Stimulated activated CD8-positive, alpha-beta memory T cell treated with anti-CD3 and anti-CD28 coated beads, Interleukin-15, amount 100 ng/mL, for 4 hours (primary cell): ENCODE data around the gene NUDT1.

Experiments used
- DNase-seq, 2 donors: peaks; one replicate each; pipeline ENCODE4 v3.0.0-alpha.2; 2020; ENCODE audit warnings: low read depth in 2 of 2

NUDT1 gene

DNA sequence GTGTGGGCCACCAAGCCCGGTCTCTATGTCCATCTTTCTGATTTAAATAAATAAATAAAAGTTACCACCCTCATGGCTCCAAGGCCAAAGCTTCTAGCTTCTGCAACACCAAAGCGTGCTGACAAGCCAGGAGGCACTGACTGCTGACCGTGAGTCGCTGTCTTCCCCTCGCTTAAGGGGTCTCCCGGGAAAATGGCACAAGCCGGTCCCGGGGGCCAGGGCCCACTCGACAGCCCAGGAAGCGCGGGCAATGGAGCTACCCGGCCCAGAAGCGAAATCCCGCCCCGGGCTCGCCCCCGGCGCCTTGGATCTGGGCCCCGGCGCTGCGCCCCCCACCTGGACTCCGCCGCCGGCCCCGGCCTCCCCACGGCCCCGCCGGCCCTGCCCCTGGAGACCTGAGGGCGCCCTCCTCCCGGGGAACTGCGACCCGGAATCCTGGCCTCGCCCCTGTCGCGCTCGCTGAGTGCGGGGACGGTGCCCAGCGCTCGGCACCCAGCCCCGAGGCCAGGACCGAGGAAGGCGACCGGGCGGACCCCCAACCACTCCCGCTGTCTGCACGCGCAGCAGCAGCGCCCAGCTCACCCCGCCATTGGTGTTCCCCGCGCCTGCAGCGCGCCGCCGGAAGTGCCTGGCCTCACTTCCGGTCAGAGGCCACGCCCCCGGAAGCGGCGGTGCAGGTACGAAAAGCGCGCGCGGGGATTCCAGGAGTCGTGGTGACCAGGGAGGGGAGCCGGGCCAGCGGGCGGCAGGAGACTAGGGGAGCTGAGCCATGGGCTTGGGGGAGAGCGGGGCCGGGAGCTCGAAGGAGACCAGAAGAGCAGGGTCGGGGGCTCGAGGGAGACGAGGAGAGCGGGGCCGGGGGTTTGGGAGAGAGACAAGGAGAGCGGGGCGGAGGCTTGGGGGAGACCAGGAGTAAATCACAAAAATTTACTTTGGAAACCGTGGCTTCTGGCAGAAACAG is at the start of gene NUDT1, which contains the start of gene MRM2:
TSS of gene NUDT1 (plus strand) at position 647 of the 961 bp plus-strand sequence. CDS start 2,349 bp downstream, outside the sequence.
TSS of gene MRM2 (minus strand) at position 626 of the 961 bp plus-strand sequence. CDS start at position 590, 36 bp downstream.
- peak; percentile 45 to 52 for DNase-seq

DNA sequence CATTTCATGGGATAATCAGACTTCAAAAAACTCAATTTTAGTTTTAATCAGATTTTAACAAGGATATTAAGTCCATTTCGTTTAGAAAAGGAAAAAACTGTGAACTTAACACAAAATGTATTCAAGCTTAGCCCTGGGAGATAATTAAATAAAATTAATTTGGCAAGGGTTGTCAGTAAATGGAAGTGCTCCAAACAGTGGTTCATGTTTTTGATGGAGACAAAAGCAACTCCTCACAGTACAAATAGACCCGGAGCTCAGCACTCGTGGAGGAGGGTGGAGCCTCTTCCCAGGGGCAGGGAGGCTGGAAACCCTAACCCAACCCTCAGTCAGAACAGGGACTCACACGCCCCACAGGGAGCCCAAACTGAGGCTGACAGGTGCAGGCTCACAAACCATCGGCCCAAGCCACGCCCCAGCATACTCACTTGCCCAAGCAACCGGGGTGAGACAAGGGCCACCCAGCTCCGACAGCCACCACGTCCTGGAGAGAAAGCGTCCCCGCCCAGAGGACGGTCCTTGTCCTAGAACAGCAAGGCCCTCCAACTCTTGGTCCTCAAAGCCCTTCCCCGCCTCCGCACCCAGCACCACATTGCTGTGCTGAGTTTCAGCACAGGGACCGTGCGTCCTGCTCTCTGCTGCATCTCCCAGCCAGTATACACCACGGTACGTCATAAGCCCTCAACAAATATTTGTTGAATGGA is 49.0 kb upstream of the NUDT1 start:
- DNase-seq, result no peak

DNA sequence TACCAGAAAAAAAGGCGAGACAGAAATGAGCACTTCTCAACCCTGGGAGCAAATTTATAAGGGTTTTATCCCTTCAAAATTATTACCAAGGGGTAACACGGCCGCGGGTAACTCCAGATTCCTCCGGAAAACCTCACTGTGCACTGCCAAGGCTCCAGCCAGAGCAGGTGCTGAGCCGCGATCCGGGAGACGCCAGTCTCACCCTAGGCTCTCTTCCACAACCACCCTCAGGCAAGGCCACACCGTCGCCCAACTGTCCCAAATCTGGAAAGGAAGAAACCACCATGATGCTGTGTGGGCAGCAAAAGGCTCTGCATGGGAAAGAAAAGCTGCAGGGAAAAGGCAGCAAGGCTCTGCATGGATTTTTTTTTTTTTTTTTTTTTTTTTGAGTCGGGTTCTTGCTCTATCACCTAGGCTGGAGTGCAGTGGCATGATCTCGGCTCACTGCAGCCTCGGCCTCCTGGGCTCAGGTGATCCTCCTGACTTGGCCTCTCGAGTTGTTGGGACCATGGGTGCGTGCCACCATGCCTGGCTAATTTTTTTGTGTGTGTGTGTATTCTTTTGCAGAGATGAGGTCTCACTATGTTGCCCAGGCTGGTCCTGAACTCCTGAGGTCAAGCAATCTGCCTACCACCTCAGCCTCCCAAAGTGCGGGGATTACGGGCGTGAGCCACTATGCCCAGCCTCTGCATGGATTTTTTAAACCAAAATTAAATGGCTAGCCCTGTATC is 48.3 kb upstream of the NUDT1 start:
- DNase-seq, result no peak

DNA sequence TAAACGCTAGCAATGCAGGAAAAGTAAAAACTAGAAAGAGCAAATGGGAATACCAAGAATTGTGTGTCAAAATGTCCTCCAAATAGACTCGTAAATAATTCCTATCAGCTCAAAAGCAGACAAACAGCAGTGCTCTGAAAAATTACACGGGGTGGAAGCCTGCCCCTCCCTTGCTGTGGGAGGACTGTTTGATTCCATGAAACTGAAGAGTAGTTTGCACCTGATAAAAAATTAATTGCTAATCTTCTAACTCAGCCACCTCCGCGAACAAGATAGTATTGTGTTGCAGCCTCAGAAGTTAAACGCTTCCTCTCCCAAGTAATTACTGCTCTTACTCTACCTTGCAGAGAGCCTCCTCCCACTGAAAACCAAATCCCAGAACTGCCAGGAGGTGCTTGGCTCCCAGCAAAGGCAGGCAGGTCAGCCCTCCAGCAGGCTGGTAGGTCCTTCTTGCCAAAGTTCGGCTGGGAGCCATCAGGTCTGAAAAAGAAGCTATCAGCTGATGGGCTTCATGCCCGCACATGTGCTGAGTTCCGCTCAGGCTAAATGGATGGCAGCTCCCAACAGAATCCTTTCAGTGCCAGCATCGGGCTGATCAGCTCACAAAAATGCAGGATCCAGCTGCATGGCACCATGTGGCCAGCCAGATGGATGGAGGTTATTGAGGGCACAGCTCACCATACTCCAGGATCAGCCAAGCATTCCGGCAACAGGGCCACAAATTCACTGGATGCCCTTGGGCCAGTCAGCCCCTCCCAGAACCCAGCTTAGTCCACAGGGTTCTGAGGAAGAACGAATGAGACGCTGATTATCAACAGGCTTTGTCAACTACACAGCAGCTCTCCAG is 46.4 kb upstream of the NUDT1 start:
- DNase-seq, result no peak

DNA sequence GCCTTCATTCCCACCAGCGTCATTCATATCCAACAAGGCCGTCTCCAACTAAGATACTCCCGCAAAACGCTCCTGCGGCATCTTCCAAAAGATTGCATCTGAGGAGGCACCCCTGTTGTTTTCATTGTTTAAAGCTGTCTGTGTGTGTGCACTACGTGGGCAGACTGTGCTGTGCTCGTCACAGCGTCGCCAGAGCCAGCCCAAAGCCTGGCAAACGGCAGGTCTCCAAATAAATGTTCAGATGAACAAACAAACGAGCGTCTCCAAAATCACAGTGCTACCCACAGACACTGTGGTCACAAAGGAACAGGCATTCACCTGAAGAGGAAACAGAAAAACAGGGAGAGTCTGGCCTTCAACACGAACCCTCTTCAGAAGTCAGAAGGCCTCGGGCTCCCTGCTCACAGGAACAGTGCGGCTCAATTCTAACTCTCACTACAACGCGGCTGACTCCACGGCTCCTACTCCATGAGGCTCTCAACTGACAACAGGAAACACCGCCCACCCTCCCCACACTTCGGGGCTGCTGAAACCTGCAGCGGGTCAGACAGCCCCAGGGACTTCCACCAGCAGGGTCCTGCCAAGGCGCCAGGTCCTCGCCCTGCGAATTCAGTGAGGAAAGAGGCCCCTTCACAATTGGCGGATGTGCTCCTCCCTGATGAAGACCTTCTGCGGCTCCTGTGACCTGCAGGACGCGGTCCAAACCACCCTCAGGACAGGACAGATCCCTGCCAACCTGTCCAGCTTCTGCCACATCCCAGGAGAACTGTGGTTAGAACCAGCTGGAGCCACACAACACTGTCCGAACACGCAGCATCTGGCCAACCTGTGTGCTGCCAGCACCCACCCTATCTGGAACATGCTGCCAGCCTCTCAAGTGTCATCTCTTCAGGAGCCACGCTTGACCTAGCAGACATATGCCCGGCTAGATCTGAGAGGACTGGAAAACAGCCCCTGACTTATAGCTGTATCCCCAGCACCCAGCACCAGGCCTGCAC is 45.3 kb upstream of the NUDT1 start:
- no peak for DNase-seq

DNA sequence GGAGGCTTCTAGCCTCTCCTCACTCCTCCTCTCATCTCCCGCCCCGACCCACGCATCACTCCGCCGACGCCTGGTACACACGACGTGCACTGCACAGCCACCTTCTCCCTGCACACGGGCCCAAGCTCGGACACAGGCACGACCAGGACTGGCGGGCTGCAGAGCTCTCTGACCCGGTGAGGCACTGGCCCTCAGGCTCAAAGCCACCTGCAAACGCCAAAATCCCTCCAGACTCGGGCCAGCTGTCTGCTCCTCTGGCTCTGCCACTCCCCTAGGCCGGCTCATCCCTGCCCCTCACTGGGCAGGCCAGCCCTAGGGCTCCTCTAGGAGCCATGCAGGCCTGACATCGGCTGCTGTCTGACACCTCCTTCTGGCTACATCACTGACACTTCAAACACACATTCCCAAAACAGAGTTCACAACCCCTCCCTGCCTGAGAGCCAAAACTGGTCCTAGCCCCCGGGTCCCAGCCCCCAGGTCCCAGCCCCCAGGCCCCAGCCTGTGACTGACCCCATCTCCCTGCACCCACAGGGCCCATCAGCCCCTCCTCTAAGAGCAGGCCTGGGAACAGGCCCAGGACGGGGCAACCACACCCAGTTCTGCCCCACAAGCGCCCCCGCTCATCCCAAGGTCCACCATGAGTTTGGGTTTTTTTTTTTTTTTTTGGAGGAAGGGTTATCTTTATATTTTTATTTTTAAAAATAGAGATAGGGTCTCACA is 44.4 kb upstream of the NUDT1 start:
- DNase-seq, result no peak

DNA sequence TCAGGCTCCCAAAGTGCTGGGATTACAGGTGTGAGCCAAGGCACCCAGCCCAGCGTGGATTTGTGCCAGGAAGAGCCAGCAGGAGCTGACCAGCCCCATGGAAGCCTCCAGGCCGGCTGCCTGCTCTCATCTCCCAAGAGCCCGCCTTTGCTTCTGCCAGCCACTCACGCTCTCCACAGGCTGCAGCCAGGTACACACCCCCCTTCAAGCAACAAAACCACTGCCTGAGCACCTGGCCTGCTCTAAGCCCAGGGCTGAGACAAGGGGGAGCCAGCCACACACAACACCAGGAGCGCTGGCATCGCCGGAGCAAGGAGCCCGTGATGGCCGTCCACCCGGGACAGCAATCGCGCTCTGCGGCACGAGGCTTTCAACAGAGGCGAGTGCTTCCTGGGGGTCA is 43.8 kb upstream of the NUDT1 start:
- DNase-seq, result no peak

DNA sequence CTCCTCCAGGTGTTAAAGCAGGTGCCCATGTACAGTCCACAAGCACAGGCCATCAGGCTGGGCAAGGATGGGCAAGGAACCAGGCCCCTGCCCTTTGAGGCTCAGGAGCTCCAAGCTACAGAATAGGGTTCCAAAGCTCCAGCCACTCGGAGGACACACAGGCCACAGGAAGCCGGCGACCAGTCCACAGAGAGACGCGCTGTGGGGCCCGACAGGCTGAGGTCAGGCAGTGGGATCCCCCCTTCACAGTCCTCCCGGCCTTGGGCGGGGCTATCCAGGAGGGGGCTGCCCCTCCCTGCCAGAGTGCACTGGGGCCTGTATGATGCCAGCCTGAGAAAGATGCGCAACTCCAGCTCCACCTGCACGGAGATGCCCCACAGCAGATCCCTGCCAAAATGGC is 43.3 kb upstream of the NUDT1 start:
- DNase-seq, result no peak

DNA sequence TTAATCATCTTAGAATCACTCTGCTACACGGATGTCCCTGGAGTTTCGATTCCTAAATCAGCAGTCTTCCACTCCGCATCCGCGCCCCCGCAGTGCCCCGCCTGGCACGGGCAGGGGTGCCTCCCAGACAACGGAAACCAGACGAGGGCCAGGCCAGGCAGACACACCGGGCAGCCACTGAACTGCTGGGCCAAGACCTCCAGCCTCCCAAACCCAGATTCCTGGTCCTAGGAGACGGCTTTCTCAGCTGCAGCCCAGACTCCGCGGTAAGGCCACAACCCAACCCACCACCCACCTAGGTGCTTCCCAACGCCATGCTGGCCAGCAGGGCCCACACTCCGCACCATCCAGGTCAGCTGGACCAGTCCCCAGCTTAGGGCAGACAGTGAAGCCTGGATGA is 42.5 kb upstream of the NUDT1 start:
- DNase-seq, result no peak

DNA sequence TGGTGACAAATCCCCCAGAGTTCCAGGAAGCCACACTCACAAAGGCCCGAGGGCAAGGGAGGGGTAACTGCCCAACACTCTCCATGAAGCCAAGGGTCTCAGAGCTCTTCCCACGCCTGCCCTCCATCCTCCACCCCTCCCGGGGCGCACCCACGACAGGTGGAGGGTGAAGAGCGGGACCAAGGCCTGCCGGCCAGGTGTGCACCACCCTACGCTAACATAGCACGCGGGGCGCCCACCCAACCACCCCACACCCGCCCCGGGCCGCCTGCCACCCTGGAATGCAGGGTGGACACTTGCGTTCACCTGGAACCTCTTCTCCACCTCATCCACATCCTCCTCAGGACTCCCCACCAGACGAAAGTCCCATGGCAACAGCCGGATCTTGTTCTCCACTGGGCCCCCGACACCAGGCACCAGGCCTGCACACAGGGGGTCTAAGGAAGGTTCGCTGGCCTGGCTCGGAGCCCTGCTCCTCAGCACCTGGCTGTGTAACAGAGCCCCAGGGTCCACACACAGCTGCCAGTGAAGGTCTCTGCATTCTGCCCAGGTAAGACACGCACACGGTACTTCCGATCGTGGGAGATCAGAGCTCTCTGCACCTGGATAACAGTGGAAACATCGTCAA is 42.0 kb upstream of the NUDT1 start:
- DNase-seq, result no peak

DNA sequence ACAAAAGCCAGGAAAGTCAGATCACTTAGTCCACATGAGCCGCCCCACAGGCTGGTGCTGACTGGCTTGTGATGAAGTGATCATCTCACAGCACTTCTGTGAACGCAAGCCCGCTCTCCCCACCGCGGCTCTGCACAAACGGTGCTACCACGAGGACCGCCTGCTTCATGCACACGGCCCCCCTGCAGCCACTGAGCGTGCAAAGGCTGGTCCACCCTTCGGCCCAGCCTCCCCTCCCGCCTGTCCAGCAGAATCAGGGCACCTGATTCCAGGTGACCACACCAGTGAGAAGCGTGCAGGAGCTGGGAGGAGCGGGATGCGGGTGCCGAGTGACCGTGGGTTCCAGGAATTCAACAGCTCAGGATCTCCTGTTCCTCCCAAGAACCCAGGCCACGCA is 41.4 kb upstream of the NUDT1 start:
- no peak for DNase-seq

DNA sequence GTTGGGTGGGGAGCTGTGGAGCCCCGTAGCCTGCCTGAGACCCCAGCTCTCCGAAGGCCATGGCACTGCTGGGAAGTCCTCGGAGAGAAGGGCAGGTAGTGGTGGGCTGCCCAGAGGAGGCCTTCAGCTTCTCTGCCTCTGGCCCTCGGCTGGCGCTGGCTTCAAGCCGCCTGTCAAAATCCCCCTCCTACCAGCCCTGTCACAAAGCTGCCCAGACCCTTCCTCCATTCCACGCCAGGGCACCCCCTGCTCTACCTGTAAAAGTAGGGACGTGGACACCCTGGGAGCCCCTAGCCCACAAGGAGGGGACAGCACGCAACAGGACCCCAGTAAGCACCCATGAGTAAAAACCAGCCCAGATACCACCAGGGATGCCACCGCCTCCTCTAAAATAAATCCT is 40.9 kb upstream of the NUDT1 start:
- no peak for DNase-seq

DNA sequence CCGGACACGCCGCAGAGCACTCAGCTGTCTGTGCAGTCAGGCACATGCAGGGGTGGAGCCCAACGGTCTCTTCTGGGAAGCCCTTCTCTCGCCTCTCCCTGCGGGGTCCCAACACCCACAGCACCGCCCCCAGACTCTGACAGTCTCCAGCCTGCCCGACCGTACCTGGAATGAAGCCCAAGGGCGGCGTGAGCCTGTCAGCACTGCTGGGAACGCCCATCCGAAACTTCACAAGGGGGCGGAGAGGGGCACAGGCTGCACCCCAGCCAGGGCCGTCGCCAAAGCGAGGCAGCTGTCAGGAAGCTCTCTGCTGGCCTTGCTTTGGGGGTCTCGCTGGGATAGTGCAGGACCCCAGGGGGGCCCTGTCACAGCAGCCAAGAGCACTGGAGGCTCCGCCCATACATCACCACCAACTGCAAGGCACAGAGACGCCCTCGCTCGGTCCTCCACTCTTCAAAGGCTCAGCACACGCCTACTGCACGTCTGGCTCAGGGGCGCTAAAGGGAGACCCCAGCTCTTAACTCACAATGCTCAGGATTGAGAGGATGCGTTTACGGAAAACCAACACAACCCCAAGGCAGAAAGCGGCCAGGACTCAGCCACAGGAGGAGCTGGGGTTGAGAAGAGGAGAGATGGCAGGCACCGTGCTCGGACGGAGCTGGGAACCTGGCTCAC is 40.2 kb upstream of the NUDT1 start:
- no peak for DNase-seq

DNA sequence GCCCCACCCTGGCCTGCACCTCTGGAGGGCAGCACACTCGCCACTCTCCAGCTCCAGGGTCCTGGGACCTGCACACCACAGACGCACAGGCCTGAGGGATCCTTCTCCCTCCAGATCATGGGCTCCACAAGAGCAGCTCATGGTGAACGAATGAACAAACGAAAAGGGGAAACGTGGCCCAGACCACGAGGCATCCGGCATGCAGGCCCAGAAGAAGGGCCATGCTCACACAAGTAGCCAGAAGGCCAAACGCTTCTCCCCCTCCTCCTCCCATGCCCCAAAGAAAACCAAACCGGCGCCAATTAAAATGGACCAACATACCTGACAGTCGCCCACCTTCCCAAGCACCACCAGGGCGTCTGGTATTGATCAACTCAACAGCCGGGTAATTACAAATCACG is 39.7 kb upstream of the NUDT1 start:
- no peak for DNase-seq

DNA sequence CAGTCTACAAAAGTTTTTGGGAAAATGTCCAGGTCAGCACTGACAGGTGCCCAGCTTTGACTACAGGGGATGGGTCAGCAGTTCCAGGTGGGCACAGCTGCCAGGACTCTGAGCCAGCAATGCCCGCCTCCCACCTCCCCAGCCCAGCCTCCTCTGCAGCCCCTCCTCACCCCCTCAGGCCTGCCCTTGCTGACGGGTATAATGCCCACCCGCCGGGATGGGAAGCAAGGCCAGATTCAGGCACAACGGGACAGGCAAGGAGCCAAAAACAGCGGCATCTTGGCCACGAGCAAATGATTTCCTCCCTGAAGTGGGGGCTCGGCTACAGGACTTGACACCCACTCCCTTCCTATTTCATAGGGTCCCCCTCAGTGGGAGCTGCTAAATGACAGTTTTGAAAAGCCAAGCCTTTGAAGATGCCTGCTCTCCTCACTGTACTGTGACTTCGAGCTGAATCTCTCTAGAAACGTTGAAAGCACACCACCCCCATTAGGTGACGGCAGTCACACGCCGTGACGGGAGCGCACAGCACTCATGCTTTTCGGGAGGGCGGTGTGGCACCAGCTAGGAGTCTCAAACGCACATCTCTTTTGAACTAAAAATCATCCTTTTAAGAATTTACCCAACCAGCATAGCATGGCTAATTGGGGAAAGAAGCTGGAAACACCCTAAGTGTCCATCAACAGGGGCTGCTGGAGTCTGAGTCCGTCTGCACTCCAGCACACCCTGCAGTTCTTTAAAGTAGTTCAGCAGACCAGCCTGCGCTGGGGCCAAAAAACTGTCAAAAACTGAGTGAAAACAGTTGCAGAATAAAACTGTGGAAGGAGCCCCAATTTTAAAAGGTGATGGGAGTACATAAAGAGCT is 38.9 kb upstream of the NUDT1 start:
- no peak for DNase-seq

DNA sequence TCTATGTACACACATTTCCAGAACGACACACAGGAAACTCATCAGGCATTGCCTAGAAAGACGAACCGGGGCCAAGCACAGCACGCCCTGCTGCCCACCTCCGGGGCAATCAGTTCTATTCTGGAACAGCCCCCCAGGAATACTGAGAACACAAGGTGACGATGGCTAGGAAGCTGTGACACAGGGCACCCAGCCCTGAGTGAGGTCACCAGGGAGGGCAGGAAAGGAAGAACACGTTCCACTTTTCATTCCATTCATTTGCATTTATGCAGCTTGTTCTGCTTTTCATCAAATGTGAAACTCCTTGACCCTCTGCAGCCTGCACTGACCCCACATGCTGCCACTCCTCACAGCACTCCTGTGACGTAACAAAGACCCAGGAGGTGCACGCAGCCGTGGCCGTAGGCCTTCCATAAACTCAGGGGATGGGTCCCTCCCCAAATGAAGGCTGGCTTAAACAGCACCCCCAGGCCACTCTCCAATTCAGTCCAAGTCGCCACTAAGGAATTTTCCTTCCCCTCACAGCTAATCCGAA is 38.2 kb upstream of the NUDT1 start:
- no peak for DNase-seq

DNA sequence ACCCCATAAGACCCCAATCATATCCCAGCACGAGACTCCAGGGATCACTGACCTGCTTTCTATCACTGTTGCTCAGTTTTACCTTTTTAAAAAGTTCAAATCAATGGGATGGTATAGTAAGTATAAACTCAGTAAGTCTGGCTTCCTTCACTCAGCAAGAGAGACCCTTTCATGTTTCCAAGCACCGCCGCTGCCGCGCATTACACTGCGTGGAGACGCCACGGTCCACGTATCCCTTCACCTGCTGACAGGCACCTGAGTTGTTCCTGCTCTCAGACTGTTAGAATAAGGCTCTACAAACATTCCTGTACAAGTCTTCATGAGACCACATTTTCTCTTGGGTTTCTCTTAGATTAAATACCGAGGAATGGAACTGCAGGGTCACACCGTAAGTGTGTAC is 37.6 kb upstream of the NUDT1 start:
- DNase-seq, result no peak
